CD4-positive, alpha-beta memory T cell (primary cell): Measurements from ENCODE around the gene ZXDB. TPM values are rescaled to one million over a fixed set of nuclear protein-coding genes. Genes with fewer than 3 reads are reported as not detected.
"Not testable (repeated sequence)": the region's sequence is repeated elsewhere in the genome, so short reads cannot be mapped to it uniquely, and the experiment has no call there.

Source experiments
- CTCF ChIA-PET: fragments of 350-600 bp; sonication (Branson Sonifier 250); formaldehyde crosslinking; loops from one replicate; lab custom pipeline; 2021; ENCODE audit warnings: inconsistent platforms; ENCODE audit not compliant: partially characterized antibody; lab: Charles Lee
- POLR2A ChIA-PET: fragments of 350-600 bp; sonication (Branson Sonifier 250); formaldehyde crosslinking; loops from one replicate; lab custom pipeline; 2021; ENCODE audit not compliant: partially characterized antibody; lab: Charles Lee
- DNase-seq, 5 donors: peaks; one replicate each; pipeline versions ENCODE4 v3.0.0 to v3.0.0-alpha.2; 2020 to 2022; ENCODE audit warnings: mixed read lengths in 1 of 5
- H3K27ac ChIP-seq: one replicate; pipeline ENCODE4 v1.7.0; 2013; ENCODE audit warnings: low read depth, low read length
- H3K27me3 ChIP-seq: 2 replicates; pipeline ENCODE4 v1.7.0; 2013; ENCODE audit warnings: mild to moderate bottlenecking, low read length, moderate library complexity; ENCODE audit not compliant: insufficient read depth
- H3K36me3 ChIP-seq: 2 replicates; pipeline ENCODE4 v1.7.0; 2013; ENCODE audit warnings: mild to moderate bottlenecking, low read length, moderate library complexity; ENCODE audit not compliant: insufficient read depth
- H3K4me1 ChIP-seq: 2 replicates; pipeline ENCODE4 v1.7.0; 2013; ENCODE audit warnings: mild to moderate bottlenecking, low read length, moderate library complexity; ENCODE audit not compliant: insufficient read depth
- H3K4me3 ChIP-seq, 2 donors: one replicate each; pipeline ENCODE4 v1.7.0; 2013; ENCODE audit warnings: low read length in 2 of 2, mild to moderate bottlenecking in 1 of 2
- H3K9me3 ChIP-seq, 2 donors: one replicate each; pipeline ENCODE4 v1.7.0; 2013; ENCODE audit warnings: low read length in 2 of 2, control low read depth in 1 of 2; ENCODE audit not compliant: control insufficient read depth in 1 of 2
- H3K27ac Mint-ChIP-seq, 7 donors: one replicate each; pipeline ENCODE4 v1.8.0; 2020 to 2021; ENCODE audit warnings: mixed read lengths in 7 of 7, mild to moderate bottlenecking in 6 of 7, inconsistent platforms in 3 of 7, moderate library complexity in 3 of 7
- H3K27me3 Mint-ChIP-seq, 2 donors: one replicate each; pipeline ENCODE4 v1.8.0; 2020 to 2021; ENCODE audit warnings: mixed read lengths in 2 of 2
- H3K36me3 Mint-ChIP-seq, 2 donors: one replicate each; pipeline ENCODE4 v1.8.0; 2020 to 2021; ENCODE audit warnings: mixed read lengths in 2 of 2, inconsistent platforms in 1 of 2, mild to moderate bottlenecking in 1 of 2
- H3K4me1 Mint-ChIP-seq, 4 donors: one replicate each; pipeline ENCODE4 v1.8.0; 2020 to 2021; ENCODE audit warnings: mixed read lengths in 4 of 4, mild to moderate bottlenecking in 1 of 4
- H3K4me3 Mint-ChIP-seq, 8 donors: one replicate each; pipeline ENCODE4 v1.8.0; 2020 to 2021; ENCODE audit warnings: mixed read lengths in 8 of 8, mild to moderate bottlenecking in 7 of 8, moderate library complexity in 6 of 8, inconsistent platforms in 3 of 8
- H3K9me3 Mint-ChIP-seq, 8 donors: one replicate each; pipeline ENCODE4 v1.8.0; 2020 to 2021; ENCODE audit warnings: mixed read lengths in 8 of 8, mild to moderate bottlenecking in 5 of 8, inconsistent platforms in 3 of 8, moderate library complexity in 1 of 8
- intact Hi-C: fragments of 100-400 bp; cut with micrococcal nuclease; formaldehyde crosslinking; loops from one replicate; pipeline ENCODE4 v1.15.1; 2023
- polyA plus RNA-seq, 2 donors: library from polyadenylated mRNA; unstranded; fragments of 300-500 nt; fragmentation: Illumina TruSeq; gene quantifications; one replicate each; pipeline ENCODE4 v1.2.3, GENCODE V29; 2021
- total RNA-seq, 2 experiments: library from RNA; stranded (reverse); gene quantifications; one replicate each; pipeline ENCODE4 v1.2.3, GENCODE V29; 2021

The ZXDB gene
- total RNA-seq (10 to 100 TPM; 14.9 to 15.4 TPM), polyA plus RNA-seq (1 to 10 TPM; 2.7 to 6.8 TPM)

DNA sequence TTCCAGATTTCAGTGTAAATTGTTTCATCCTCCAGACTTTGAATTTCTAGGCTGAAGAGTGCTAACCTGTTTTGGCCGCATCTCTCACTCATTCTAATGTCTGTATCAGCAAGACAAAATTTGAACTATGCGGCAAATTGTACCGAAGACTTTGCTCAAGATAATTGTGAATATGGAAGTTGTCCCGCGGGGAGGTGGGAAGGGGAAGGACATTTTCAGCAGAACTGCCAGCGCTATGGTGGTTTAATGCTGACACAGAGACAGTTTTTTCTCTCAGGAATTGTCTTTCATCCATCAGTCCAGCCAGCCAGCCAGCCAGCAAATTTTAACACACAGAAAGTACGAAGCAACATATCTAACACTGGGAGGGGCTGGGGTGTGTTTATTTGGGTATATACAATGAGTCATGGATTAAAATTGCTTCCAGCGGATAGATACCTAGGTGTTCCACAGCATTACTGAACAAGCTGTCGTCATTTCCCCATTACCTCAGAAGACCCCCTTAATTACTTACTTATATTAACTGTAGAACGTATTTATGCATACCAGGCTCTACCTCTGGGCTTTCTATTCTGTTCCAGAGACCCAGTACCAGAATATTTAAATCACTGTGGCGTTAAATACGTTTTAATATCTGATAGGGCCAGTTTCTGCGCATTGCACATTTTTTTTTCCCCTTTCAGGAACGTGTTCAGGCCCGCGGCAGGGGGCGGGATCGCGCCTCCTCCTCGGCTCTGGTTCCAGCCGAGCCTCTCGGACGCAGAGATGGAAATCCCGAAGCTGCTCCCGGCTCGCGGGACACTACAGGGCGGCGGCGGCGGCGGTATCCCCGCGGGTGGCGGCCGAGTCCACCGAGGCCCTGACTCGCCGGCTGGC is at the start of gene ZXDB:
Gene ZXDB, plus strand, starts transcription at position 728 of the 876 bp plus-strand sequence. Its CDS starts 38 bp downstream, at position 766.
- peak within 1 kb of the TSS in 1 of 2 donors; percentile 38 for H3K4me3 ChIP-seq

GRCh38 chrX:57565198-57565597 is 26.6 kb upstream of the ZXDB start:
- Histone ChIP-seq H3K4me1 (no peaks in the 10 kb centered on the region), H3K27ac (no peak overlapping the region), H3K4me3 (no peak overlapping the region), H3K27me3 (no peaks in the 10 kb centered on the region), H3K9me3 (no peaks in the 10 kb centered on the region), H3K36me3 (no peaks in the 10 kb centered on the region)
- H3K27me3 Mint-ChIP-seq, result no peaks in the 10 kb centered on the region
- no peak overlapping the region for H3K4me3 Mint-ChIP-seq
- H3K36me3 Mint-ChIP-seq, result no peaks in the 10 kb centered on the region
- DNase-seq, result peak in 1 of 5 donors; percentile 10
- peaks cover 0 to 3% (median under 1%) of the 10 kb centered on the region in 8 donors for H3K9me3 Mint-ChIP-seq
- no peaks in the 10 kb centered on the region for H3K4me1 Mint-ChIP-seq
- no peak overlapping the region for H3K27ac Mint-ChIP-seq
- intact Hi-C loops, result no loop called here
- ChIA-PET CTCF (no interaction called here), POLR2A (no interaction called here)

More for the DNA sequence above, at the start of gene ZXDB:
- H3K36me3 ChIP-seq, H3K9me3 ChIP-seq, H3K27me3 ChIP-seq, CTCF ChIA-PET, POLR2A ChIA-PET, H3K27me3 Mint-ChIP-seq, H3K9me3 Mint-ChIP-seq: not testable (repeated sequence)
- peaks cover 23 to 61% (median 36%) of the 10 kb centered on the region in 4 donors for H3K4me1 Mint-ChIP-seq
- peaks cover 8 to 21% of the 10 kb centered on the region in 2 donors for H3K36me3 Mint-ChIP-seq
- intact Hi-C loops, result loop anchor here (5.0 kb wide), 2 partner anchors 304 to 321 kb away; partner anchors contain the start of genes FAAH2 and ZXDA
- peak within 1 kb of the TSS; percentile 90 to 99 (median 96) for H3K27ac Mint-ChIP-seq
- peak within 1 kb of the TSS; percentile 50 for H3K27ac ChIP-seq
- peak; percentile 38 to 68 (median 46) for DNase-seq
- peaks cover 32% of the 10 kb centered on the region for H3K4me1 ChIP-seq
- peak within 1 kb of the TSS; percentile 80 to 94 (median 87) for H3K4me3 Mint-ChIP-seq

DNA sequence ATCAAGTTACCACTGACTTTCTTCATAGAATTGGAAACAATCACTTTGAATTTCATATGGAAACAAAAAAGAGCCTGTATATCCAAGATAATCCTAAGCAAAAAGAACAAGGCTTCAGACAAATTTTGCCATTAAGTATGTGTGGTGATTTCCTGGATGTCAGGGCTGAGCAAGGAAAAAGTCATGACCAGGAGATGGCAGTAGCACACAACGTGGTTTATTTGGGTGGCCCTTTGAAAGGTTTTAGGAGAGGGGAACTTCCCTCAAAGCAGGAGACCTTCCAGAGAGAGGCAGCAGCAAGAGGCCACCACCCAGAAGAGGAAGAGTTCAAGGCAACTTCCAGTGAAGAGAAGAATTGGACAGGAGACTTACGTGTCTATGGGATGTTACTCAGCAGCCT is 18.1 kb upstream of the ZXDB start:
- H3K9me3 ChIP-seq, result no peaks in the 10 kb centered on the region
- no peak overlapping the region for H3K27ac Mint-ChIP-seq
- H3K9me3 Mint-ChIP-seq, result no peaks in the 10 kb centered on the region
- ChIA-PET POLR2A (no interaction called here), CTCF (interaction anchor here (1.0 kb wide), 1 partner anchor 294 kb away, joined by 3 read pairs; no protein-coding TSS in a partner anchor)
- no peaks in the 10 kb centered on the region for H3K27me3 ChIP-seq
- no peaks in the 10 kb centered on the region for H3K36me3 ChIP-seq
- no peak overlapping the region for H3K4me3 ChIP-seq
- intact Hi-C loops, result loop anchor here (2.0 kb wide), 2 partner anchors 355 to 451 kb away; no protein-coding TSS in a partner anchor
- H3K4me1 ChIP-seq, result no peaks in the 10 kb centered on the region
- H3K4me3 Mint-ChIP-seq, result no peak overlapping the region
- H3K27ac ChIP-seq, result no peak overlapping the region
- no peaks in the 10 kb centered on the region for H3K27me3 Mint-ChIP-seq
- no peaks in the 10 kb centered on the region for H3K36me3 Mint-ChIP-seq
- DNase-seq, result peak in 2 of 5 donors; percentile 6 to 17
- H3K4me1 Mint-ChIP-seq, result peaks cover 0 to 4% (median under 1%) of the 10 kb centered on the region in 4 donors

- CTCF ChIA-PET, result not testable (repeated sequence)
These were observed 8.9 kb upstream of the ZXDB start for GRCh38 chrX:57582948-57583347.

GRCh38 chrX:57583477-57583876 is 8.3 kb upstream of the ZXDB start:
- Mint-ChIP-seq H3K27me3 (no peaks in the 10 kb centered on the region), H3K4me3 (no peak overlapping the region), H3K27ac (no peak overlapping the region), H3K36me3 (no peaks in the 10 kb centered on the region), H3K9me3 (no peaks in the 10 kb centered on the region), H3K4me1 (peaks cover 0 to 17% (median 0%) of the 10 kb centered on the region in 4 donors)
- no peak overlapping the region for H3K27ac ChIP-seq
- no peak overlapping the region for H3K4me3 ChIP-seq
- H3K9me3 ChIP-seq, result no peaks in the 10 kb centered on the region
- DNase-seq, result no peak
- ChIA-PET CTCF (no interaction called here), POLR2A (no interaction called here)
- no peaks in the 10 kb centered on the region for H3K36me3 ChIP-seq
- no peaks in the 10 kb centered on the region for H3K27me3 ChIP-seq
- intact Hi-C loops, result no loop called here
- H3K4me1 ChIP-seq, result no peaks in the 10 kb centered on the region

More at GRCh38 chrX:57582948-57583347, 8.9 kb upstream of the ZXDB start:
- H3K4me3 Mint-ChIP-seq, H3K4me1 ChIP-seq, H3K27ac Mint-ChIP-seq, H3K36me3 Mint-ChIP-seq, H3K36me3 ChIP-seq, intact Hi-C loops, H3K9me3 Mint-ChIP-seq, H3K27ac ChIP-seq, DNase-seq, POLR2A ChIA-PET, H3K27me3 Mint-ChIP-seq, H3K4me3 ChIP-seq, H3K27me3 ChIP-seq, H3K9me3 ChIP-seq: not testable (repeated sequence)
- H3K4me1 Mint-ChIP-seq, result peaks cover 0 to 12% (median 0%) of the 10 kb centered on the region in 4 donors

- Histone ChIP-seq H3K9me3 (no peaks in the 10 kb centered on the region), H3K36me3 (no peaks in the 10 kb centered on the region), H3K4me1 (peaks cover 8% of the 10 kb centered on the region), H3K27me3 (no peaks in the 10 kb centered on the region), H3K4me3 (no peak overlapping the region), H3K27ac (no peak overlapping the region)
- Mint-ChIP-seq H3K9me3 (no peaks in the 10 kb centered on the region), H3K27ac (no peak overlapping the region), H3K4me3 (no peak overlapping the region), H3K36me3 (peaks cover 0 to 2% of the 10 kb centered on the region in 2 donors), H3K4me1 (peaks cover 4 to 30% (median 10%) of the 10 kb centered on the region in 4 donors), H3K27me3 (no peaks in the 10 kb centered on the region)
- ChIA-PET POLR2A (no interaction called here), CTCF (interaction anchor here (1.3 kb wide), 1 partner anchor 304 kb away, joined by 3 read pairs; no protein-coding TSS in a partner anchor)
- intact Hi-C loops, result no loop called here
- DNase-seq, result no peak
These were observed 5.5 kb upstream of the ZXDB start for GRCh38 chrX:57586360-57586759.

DNA sequence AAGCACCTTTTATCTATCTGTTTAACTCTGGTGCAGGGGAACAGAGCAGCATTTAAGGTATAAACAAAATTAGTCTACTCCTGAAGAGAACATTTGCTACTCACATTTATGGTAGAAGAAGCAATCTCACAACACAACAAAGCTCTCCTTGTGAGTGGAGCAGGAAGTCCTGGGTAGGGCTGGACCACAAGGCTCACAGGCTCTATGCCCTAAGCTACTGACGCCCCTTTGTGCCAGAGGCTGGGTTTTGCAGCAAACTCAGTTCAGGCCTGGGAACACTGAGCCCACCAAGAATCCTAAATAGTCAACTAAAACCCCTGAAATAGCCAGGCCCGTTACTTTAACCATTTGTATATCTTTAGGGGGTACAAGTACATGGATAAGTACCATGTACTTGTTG is 4.7 kb upstream of the ZXDB start:
- Mint-ChIP-seq H3K27me3 (no peaks in the 10 kb centered on the region), H3K36me3 (peaks cover 0 to 6% of the 10 kb centered on the region in 2 donors), H3K9me3 (no peaks in the 10 kb centered on the region), H3K4me1 (peaks cover 5 to 32% (median 13%) of the 10 kb centered on the region in 4 donors), H3K4me3 (no peak overlapping the region), H3K27ac (no peak overlapping the region)
- intact Hi-C loops, result no loop called here
- Histone ChIP-seq H3K27ac (no peak overlapping the region), H3K4me1 (peaks cover 9% of the 10 kb centered on the region), H3K36me3 (no peaks in the 10 kb centered on the region), H3K4me3 (no peak overlapping the region), H3K27me3 (no peaks in the 10 kb centered on the region), H3K9me3 (no peaks in the 10 kb centered on the region)
- CTCF ChIA-PET, result no interaction called here
- DNase-seq, result no peak
- POLR2A ChIA-PET, result no interaction called here
